ENCODE data around the gene IQSEC1.

The IQSEC1 gene

DNA sequence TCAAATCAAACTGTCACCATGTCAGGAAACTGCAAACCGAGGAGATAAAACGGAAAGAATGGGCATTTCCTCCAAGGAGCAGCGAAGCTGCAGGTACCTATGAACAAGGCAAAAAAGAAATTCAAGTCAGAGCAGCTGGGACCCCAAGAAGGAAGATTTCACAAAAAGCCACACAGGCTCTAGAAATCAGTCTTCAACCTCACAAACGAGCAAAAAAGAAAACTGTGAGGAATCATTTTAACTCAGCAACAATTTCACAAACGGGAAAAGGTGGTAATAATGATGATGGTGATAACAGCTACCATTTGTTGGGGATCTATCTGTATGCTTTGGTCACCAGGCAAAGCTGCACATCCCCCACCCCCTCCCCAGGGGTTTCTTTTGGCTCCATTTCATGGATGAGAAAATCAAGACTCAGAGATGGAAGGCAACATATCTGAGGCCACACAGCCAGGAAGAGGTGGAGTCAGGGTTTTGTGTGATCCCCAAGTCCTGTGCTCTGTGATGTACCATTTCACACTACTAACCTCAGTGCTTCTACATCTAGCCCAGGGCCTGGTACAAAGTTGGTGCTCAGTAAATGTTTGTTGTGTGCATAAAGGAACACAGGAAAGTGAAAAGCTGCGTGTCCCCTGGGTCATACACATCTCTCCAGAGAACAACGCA, 109.9 kb downstream of the IQSEC1 start:
- Histone ChIP-seq H3K9me2 (replicated peaks; ENCODE audit: insufficient read depth, low read length) (no peaks in the 10 kb centered on the region), H2AFZ (ENCODE audit: low read depth, low read length, severe bottlenecking) (no peak overlapping the region), H3K79me2 (ENCODE audit: insufficient read depth, low read length) (no peaks in the 10 kb centered on the region), H3K4me3 (ENCODE audit: insufficient read depth, low read length, poor library complexity, severe bottlenecking) (no peak overlapping the region), H3K9ac (ENCODE audit: low read length) (no peak overlapping the region), H3K4me2 (ENCODE audit: low read depth, low read length, poor library complexity, severe bottlenecking) (no peak overlapping the region), H3K36me3 (ENCODE audit: low read length) (no peaks in the 10 kb centered on the region), H3K27me3 (ENCODE audit: low read length) (no peaks in the 10 kb centered on the region), H3K27ac (ENCODE audit: low read depth, low read length) (no peak overlapping the region), H3F3A (ENCODE audit: insufficient read depth) (no peaks in the 10 kb centered on the region), H3K9me3 (ENCODE audit: insufficient read depth, low read length) (no peaks in the 10 kb centered on the region), H4K20me1 (ENCODE audit: low read depth, low read length) (no peaks in the 10 kb centered on the region)
- no peak for TF ChIP-seq EZH2phosphoT487 (conservative IDR thresholded peaks at IDR 0.05; ENCODE audit: low read length)
- TF ChIP-seq, protein P1, sequence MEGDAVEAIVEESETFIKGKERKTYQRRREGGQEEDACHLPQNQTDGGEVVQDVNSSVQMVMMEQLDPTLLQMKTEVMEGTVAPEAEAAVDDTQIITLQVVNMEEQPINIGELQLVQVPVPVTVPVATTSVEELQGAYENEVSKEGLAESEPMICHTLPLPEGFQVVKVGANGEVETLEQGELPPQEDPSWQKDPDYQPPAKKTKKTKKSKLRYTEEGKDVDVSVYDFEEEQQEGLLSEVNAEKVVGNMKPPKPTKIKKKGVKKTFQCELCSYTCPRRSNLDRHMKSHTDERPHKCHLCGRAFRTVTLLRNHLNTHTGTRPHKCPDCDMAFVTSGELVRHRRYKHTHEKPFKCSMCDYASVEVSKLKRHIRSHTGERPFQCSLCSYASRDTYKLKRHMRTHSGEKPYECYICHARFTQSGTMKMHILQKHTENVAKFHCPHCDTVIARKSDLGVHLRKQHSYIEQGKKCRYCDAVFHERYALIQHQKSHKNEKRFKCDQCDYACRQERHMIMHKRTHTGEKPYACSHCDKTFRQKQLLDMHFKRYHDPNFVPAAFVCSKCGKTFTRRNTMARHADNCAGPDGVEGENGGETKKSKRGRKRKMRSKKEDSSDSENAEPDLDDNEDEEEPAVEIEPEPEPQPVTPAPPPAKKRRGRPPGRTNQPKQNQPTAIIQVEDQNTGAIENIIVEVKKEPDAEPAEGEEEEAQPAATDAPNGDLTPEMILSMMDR (IDR thresholded peaks at IDR 0.05; ENCODE audit: insufficient read depth, low read length, poor library complexity, severe bottlenecking), result no peak

DNA sequence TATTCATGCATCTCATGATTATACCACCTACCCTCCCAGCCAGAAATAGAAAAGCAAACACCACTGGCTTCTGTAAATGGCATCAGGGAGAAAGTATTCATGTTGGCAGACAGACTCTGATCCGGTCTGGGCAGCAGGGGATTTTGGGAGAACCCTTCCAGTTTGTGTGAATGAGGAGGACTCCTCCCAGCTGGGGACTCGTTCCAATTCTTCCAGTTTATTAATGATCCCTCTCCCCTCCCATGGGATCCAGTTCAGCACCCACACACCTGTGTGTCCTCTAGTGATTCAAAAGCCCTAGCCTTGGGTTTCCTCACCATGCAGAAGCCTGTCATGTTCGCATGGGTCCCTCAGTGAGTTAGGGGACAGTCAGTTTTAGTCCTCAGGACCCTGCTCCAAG, 110.9 kb downstream of the IQSEC1 start:
- Histone ChIP-seq H3K79me2 (ENCODE audit: insufficient read depth, low read length) (no peaks in the 10 kb centered on the region), H3K4me3 (ENCODE audit: insufficient read depth, low read length, poor library complexity, severe bottlenecking) (no peak overlapping the region), H4K20me1 (ENCODE audit: low read depth, low read length) (no peaks in the 10 kb centered on the region), H3K27ac (ENCODE audit: low read depth, low read length) (no peak overlapping the region), H3K9ac (ENCODE audit: low read length) (no peak overlapping the region), H3F3A (ENCODE audit: insufficient read depth) (no peaks in the 10 kb centered on the region), H2AFZ (ENCODE audit: low read depth, low read length, severe bottlenecking) (no peak overlapping the region), H3K9me2 (replicated peaks; ENCODE audit: insufficient read depth, low read length) (no peaks in the 10 kb centered on the region), H3K9me3 (ENCODE audit: insufficient read depth, low read length) (no peaks in the 10 kb centered on the region), H3K36me3 (ENCODE audit: low read length) (no peaks in the 10 kb centered on the region), H3K27me3 (ENCODE audit: low read length) (no peaks in the 10 kb centered on the region), H3K4me2 (ENCODE audit: low read depth, low read length, poor library complexity, severe bottlenecking) (no peak overlapping the region)
- TF ChIP-seq EZH2phosphoT487 (conservative IDR thresholded peaks at IDR 0.05; ENCODE audit: low read length), result no peak
- TF ChIP-seq, protein P1 (IDR thresholded peaks at IDR 0.05; ENCODE audit: insufficient read depth, low read length, poor library complexity, severe bottlenecking), result no peak

DNA sequence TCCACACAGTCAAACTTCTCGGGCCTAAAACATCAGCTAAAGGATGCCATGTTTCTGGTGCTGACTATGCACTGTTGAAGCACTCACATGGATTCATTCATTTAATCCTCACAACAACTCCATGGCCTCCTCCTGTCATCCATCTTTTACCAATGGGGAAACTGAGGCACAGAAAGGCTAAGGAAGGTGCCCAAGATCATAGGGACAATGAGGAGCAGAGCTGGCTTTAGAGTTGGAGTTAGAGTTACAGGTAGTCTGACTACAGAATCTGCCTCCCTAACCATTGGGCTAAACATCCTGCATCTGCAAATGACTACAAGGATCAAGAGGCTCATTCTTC, 111.6 kb downstream of the IQSEC1 start:
- Histone ChIP-seq H3K27me3 (ENCODE audit: low read length) (no peaks in the 10 kb centered on the region), H3K4me3 (ENCODE audit: insufficient read depth, low read length, poor library complexity, severe bottlenecking) (no peak overlapping the region), H3K4me2 (ENCODE audit: low read depth, low read length, poor library complexity, severe bottlenecking) (no peak overlapping the region), H4K20me1 (ENCODE audit: low read depth, low read length) (no peaks in the 10 kb centered on the region), H3K79me2 (ENCODE audit: insufficient read depth, low read length) (no peaks in the 10 kb centered on the region), H3F3A (ENCODE audit: insufficient read depth) (no peaks in the 10 kb centered on the region), H3K9me2 (replicated peaks; ENCODE audit: insufficient read depth, low read length) (no peaks in the 10 kb centered on the region), H3K9me3 (ENCODE audit: insufficient read depth, low read length) (no peaks in the 10 kb centered on the region), H3K9ac (ENCODE audit: low read length) (no peak overlapping the region), H3K36me3 (ENCODE audit: low read length) (no peaks in the 10 kb centered on the region), H3K27ac (ENCODE audit: low read depth, low read length) (no peak overlapping the region), H2AFZ (ENCODE audit: low read depth, low read length, severe bottlenecking) (no peak overlapping the region)
- TF ChIP-seq, protein P1 (IDR thresholded peaks at IDR 0.05; ENCODE audit: insufficient read depth, low read length, poor library complexity, severe bottlenecking), result no peak
- TF ChIP-seq EZH2phosphoT487 (conservative IDR thresholded peaks at IDR 0.05; ENCODE audit: low read length), result no peak
